NB4 (cell line): Measurements from ENCODE around the gene BICD1.
"Not testable (repeated sequence)": the region's sequence is repeated elsewhere in the genome, so short reads cannot be mapped to it uniquely, and the experiment has no call there.

ENCODE experiments used
- DNase-seq: peaks from one replicate; pipeline ENCODE4 v3.0.0; 2010; ENCODE audit warnings: low read depth
- H3K4me3 ChIP-seq: one replicate; pipeline ENCODE4 v1.5.1; 2011; ENCODE audit warnings: mild to moderate bottlenecking, low read depth, low read length, moderate library complexity
- CTCF ChIP-seq: IDR thresholded peaks from one replicate; pipeline ENCODE4 v1.5.1; 2012; ENCODE audit warnings: low read depth, low read length
- MAX ChIP-seq: IDR thresholded peaks from 2 replicates; pipeline ENCODE4 v1.6.1; 2011; ENCODE audit warnings: low read depth, low read length
- MYC ChIP-seq: IDR thresholded peaks from 2 replicates; pipeline ENCODE4 v1.6.1; 2011; ENCODE audit warnings: low read depth, low read length
- POLR2A ChIP-seq: IDR thresholded peaks from 2 replicates; pipeline ENCODE4 v1.6.1; 2011; ENCODE audit warnings: mild to moderate bottlenecking; ENCODE audit not compliant: insufficient read length; ENCODE audit errors: extremely low read depth

Gene BICD1

GRCh38 chr12:32178341-32179010 is 71.8 kb downstream of the BICD1 start:
- no peak overlapping the region for H3K4me3 ChIP-seq
- no peak for DNase-seq
- TF ChIP-seq CTCF (no peak), MYC (no peak), MAX (no peak), POLR2A (no peak)

GRCh38 chr12:32179011-32179395 is 72.4 kb downstream of the BICD1 start:
- no peak overlapping the region for H3K4me3 ChIP-seq
- TF ChIP-seq CTCF (no peak), POLR2A (no peak), MAX (no peak), MYC (no peak)
- DNase-seq, result no peak

- no peak for TF ChIP-seq MYC
- TF ChIP-seq CTCF, result no peak
- TF ChIP-seq MAX, result no peak
- TF ChIP-seq POLR2A, result no peak
- no peak for DNase-seq
Observed at GRCh38 chr12:32181498-32182175, 75.0 kb downstream of the BICD1 start.

GRCh38 chr12:32183650-32184049 is 77.0 kb downstream of the BICD1 start:
- TF ChIP-seq MAX, result no peak
- no peak for TF ChIP-seq CTCF
- TF ChIP-seq POLR2A, result no peak
- TF ChIP-seq MYC, result no peak

More at GRCh38 chr12:32181498-32182175, 75.0 kb downstream of the BICD1 start:
- no peak overlapping the region for H3K4me3 ChIP-seq

GRCh38 chr12:32187127-32187526 is 80.5 kb downstream of the BICD1 start:
- not testable (repeated sequence) for H3K4me3 ChIP-seq, DNase-seq

More at GRCh38 chr12:32183650-32184049, 77.0 kb downstream of the BICD1 start:
- H3K4me3 ChIP-seq, result no peak overlapping the region
- DNase-seq, result no peak

GRCh38 chr12:32191445-32191844 is 84.8 kb downstream of the BICD1 start:
- TF ChIP-seq MAX (no peak), POLR2A (no peak), MYC (no peak), CTCF (no peak)
- DNase-seq, result no peak
- H3K4me3 ChIP-seq, result no peak overlapping the region
